HG03558 (cell line): Measurements from ENCODE around the gene RPS25.
"Not testable (repeated sequence)": the region's sequence is repeated elsewhere in the genome, so short reads cannot be mapped to it uniquely, and the experiment has no call there.

Source experiments
- ATAC-seq: cut with Tn5 transposase; IDR thresholded peaks from one replicate; pipeline ENCODE4 v1.9.1; 2021; ENCODE audit warnings: moderate number of reproducible peaks; ENCODE audit not compliant: unreplicated experiment; ENCODE audit errors: extremely low read depth

Gene RPS25

GRCh38 chr11:119019996-119020395 lies 1.9 kb upstream of the RPS25 start:
- no peak for ATAC-seq

GRCh38 chr11:119017377-119017776 lies 766 bp downstream of the RPS25 start:
- not testable (repeated sequence) for ATAC-seq

- no peak for ATAC-seq
These were observed 1.7 kb downstream of the RPS25 start for GRCh38 chr11:119016216-119017009.

GRCh38 chr11:119015054-119015611 lies 3.0 kb downstream of the RPS25 start:
- ATAC-seq = no peak

- no peak for ATAC-seq
These were observed 3.8 kb downstream of the RPS25 start for GRCh38 chr11:119014209-119014924.

GRCh38 chr11:119012629-119013170 lies 5.4 kb downstream of the RPS25 start:
- ATAC-seq = no peak

- ATAC-seq = no peak
These were observed 6.6 kb downstream of the RPS25 start for GRCh38 chr11:119011476-119012053.

GRCh38 chr11:119006656-119007055 lies 11.5 kb downstream of the RPS25 start:
- ATAC-seq = no peak

GRCh38 chr11:119000906-119001305 lies 17.2 kb downstream of the RPS25 start:
- no peak for ATAC-seq

- no peak for ATAC-seq
These were observed 19.3 kb downstream of the RPS25 start for GRCh38 chr11:118998822-118999221.

- no peak for ATAC-seq
These were observed 19.8 kb downstream of the RPS25 start for GRCh38 chr11:118998388-118998717.

- peak; percentile 77 for ATAC-seq
These were observed 20.3 kb downstream of the RPS25 start, which contains the start of gene CENATAC for GRCh38 chr11:118997627-118998387. TSS of gene CENATAC (plus strand) at chr11:118998138. CDS start at chr11:118998198, 60 bp downstream.

GRCh38 chr11:118996926-118997626 lies 21.1 kb downstream of the RPS25 start:
- no peak for ATAC-seq

- ATAC-seq = not testable (repeated sequence)
These were observed 26.6 kb downstream of the RPS25 start for GRCh38 chr11:118991486-118992038.

GRCh38 chr11:118988280-118988679 lies 29.9 kb downstream of the RPS25 start:
- ATAC-seq = no peak

- ATAC-seq = no peak
These were observed 33.3 kb downstream of the RPS25 start for GRCh38 chr11:118984825-118985224.

- not testable (repeated sequence) for ATAC-seq
These were observed 33.8 kb downstream of the RPS25 start for GRCh38 chr11:118984337-118984736.

- no peak for ATAC-seq
These were observed 37.8 kb downstream of the RPS25 start for GRCh38 chr11:118980191-118980881.
